Posterior vena cava (tissue), 2 donors: ENCODE data around the gene MAP10. TPM values are rescaled to one million over a fixed set of nuclear protein-coding genes. Genes with fewer than 3 reads are reported as not detected.
"Not testable (repeated sequence)": the region's sequence is repeated elsewhere in the genome, so short reads cannot be mapped to it uniquely, and the experiment has no call there.

Experiments used
- DNase-seq: peaks from one replicate; pipeline ENCODE4 v3.0.0-alpha.2; 2020; ENCODE audit warnings: low spot score
- intact Hi-C, 2 donors: fragments of 100-400 bp; cut with DNase I; formaldehyde crosslinking; loops; one replicate each; pipeline versions ENCODE4 v1.14.1 to v1.14.2; 2022 to 2023
- long read RNA-seq, 2 donors: library from polyadenylated mRNA; unstranded; transcript quantifications; one replicate each; pipeline ENCODE4 v2.0.0, GENCODE V29; 2020 to 2021
- total RNA-seq, 2 donors: library from RNA; stranded (reverse); fragmentation: NEBNext Ultra II Directional; extraction: Animal tissue kit (Norgen Biotek cat#: 25700); gene quantifications; one replicate each; pipeline ENCODE4 v1.2.1, GENCODE V29; 2021
- donor health status: DM: yes; HTN: yes; CAD: no.
- donor health status: DM: yes; HTN: yes; CAD: no.

Gene MAP10, protein sequence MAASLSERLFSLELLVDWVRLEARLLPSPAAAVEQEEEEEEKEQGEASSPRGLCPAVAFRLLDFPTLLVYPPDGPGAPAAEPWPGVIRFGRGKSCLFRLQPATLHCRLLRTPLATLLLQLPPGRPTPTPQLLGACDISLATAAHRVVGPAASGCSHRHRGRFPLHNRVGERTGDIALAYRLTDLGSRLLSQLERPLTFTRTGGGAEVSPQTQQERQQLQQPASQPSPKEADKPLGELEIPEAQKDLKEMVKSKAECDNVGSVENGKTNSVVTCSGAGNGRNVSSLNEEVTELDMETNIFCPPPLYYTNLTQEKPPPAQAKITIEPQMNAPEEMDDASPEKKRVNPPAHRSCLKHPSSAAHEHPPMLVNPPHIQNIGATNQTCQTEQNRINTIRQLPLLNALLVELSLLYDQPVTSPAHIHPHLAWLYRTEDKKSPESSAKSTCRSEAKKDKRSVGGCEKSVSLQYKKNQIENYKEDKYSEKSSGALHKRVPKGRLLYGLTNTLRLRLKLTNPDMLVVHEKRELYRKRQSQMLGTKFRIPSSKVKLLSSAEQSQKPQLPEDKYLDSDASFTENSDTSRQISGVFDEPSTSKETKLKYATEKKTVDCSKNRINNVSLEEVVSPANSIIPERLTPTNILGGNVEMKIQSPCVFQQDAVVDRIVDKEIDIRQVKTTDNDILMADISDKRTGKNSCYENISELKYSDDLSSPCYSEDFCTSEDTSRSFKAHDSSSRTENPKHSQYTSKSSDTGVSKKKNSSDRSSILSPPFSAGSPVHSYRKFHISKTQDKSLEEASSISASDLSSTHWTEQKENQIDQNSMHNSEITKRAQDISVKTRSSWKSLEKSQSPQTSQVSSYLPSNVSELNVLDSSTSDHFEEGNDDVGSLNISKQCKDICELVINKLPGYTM
- total RNA-seq: 1 to 10 TPM; 1.2 to 2.9 TPM
- long read RNA-seq, donor 1: 0 reads
- long read RNA-seq, donor 2, partial matches to known transcripts: 0 of 2 reads
- long read RNA-seq, donor 2, other reads (novel, unspliced or antisense): 0 of 2 reads

DNA sequence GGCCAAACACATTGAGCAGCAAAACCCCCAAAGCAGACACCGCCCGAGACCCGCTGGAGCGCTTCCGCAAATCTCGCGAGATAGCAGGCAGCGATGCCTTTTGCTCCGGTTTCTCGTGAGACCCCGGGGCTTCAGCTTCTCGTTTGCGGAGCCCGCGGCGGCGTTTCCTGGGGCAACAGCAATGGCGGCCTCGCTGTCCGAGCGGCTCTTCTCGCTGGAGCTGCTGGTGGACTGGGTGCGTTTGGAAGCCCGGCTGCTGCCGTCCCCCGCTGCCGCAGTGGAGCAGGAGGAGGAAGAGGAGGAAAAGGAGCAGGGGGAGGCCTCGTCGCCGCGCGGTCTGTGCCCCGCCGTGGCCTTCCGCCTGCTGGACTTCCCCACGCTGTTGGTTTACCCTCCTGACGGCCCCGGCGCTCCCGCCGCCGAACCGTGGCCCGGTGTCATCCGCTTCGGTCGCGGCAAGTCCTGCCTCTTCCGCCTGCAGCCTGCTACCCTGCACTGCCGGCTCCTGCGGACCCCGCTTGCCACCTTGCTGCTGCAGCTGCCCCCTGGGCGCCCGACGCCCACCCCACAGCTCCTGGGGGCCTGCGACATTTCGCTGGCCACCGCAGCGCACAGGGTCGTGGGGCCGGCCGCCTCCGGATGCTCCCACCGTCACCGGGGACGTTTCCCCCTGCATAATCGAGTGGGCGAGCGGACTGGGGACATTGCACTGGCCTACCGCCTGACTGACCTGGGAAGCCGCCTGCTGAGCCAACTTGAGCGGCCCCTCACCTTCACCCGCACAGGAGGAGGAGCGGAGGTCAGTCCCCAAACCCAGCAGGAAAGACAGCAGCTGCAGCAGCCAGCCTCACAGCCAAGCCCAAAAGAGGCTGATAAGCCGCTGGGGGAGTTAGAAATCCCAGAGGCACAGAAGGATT, at the start of gene MAP10:
TSS of gene MAP10 (plus strand) at position 148 of the 917 bp plus-strand sequence. CDS start at position 182, 34 bp downstream.
- intact Hi-C loops: no loop called here
- peak; percentile 93 for DNase-seq

DNA sequence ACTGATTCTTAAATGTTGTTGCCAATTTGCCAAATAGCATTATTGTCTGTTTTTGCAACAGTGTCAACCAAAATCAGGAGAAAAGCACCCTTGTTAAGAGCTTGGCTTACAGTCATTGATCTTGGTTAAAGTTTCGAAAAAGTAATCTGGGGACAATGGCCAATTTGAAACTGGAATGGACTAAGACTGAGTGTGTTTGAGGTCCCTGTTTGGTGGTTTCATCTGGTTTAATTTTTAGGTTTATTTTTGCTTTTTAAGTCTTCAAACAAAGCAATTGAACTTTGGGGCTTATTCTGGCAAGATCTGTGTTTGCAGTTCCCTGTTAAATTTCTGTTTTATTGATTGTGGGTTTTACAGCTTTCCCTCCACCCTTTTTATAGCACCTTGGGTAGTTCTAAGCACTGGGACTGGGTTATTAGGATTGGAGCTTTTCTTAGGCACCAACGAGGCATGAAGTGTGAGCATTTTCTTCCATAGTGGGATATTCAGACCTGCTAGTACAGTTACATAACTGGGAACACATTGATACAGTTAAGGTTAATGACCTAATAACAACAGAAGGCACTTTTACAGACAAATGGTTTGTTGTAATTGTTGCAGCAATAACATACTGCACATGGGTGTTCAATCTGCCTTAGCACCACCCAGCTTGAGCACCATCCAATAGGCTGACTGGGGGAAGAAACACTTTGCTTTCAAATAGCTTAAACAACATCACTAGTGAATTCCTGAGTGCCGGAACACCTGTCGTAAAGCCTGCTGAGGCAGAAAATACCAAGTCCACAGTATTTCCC, 40.6 kb upstream of the MAP10 start:
- no peak for DNase-seq
- intact Hi-C loops: no loop called here

DNA sequence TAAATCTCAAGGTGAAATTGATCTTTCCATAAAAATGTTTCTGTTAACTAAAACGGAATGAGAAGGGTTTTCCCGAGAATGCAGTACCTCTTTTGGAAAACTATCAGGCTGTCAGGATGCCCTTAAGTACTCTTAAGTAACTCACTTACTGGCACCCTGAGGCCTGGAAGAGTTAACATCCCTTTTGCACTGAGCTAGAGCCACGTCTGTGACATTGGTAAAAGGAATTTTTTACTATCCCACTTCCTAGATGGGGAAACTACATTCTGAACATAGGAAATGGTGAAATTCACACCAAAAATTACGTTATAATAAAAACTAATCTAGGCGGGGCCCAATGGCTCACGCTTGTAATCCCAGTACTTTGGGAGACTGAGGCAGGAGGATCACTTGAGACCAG, 39.7 kb upstream of the MAP10 start:
- intact Hi-C loops: no loop called here

DNA sequence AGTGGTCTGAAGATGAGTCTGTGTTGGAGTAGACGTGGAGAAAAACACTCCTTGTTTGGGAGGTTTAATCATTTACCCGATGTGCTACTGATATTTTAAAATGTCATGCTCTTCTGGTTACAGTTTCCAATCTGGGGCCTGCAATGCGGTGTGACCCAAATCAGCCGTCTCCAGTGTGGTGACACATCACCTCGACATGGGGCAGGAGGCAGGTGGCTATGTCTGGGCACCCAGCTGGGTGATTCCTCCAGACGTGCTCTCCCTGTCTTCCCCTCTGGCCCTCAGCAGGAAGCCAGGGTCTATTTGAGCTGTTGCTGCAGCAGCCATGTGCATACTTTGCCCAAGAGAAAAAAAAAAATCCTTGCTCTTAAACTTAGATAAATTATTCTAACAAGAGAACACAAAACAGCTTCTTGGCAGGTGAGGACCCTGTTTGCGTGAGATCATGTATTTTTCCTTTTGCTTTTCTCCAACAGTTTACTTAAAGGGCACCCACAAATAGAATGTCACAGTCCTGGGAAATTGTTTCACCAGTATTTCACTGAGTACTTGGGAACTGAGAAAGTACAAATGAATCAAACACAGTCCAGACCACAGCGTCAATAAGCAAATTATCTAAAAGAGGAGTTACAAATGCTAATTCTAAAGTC, 38.9 kb upstream of the MAP10 start:
- intact Hi-C loops: no loop called here
- no peak for DNase-seq

More for the DNA sequence above, 39.7 kb upstream of the MAP10 start:
- DNase-seq: no peak

DNA sequence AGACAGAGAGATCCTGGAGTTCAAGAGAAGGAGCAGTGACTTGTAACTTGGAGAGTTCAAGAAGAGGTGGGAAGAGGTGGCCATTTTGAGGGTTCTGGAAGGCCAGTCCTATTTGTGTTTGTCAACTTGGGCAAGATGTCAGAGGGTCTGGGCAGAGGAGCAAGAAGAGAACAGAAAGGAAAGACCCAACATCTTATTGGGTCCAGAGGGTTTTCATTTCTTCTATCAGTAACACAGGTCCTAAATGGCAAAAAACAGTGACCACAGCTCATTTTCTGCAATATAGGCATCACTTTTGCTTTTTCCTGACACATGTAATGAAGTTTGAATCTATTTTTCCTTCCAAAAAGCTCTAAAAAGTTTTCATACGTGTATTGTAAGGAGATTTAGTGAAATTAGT, 38.3 kb upstream of the MAP10 start:
- intact Hi-C loops: no loop called here
- no peak for DNase-seq

DNA sequence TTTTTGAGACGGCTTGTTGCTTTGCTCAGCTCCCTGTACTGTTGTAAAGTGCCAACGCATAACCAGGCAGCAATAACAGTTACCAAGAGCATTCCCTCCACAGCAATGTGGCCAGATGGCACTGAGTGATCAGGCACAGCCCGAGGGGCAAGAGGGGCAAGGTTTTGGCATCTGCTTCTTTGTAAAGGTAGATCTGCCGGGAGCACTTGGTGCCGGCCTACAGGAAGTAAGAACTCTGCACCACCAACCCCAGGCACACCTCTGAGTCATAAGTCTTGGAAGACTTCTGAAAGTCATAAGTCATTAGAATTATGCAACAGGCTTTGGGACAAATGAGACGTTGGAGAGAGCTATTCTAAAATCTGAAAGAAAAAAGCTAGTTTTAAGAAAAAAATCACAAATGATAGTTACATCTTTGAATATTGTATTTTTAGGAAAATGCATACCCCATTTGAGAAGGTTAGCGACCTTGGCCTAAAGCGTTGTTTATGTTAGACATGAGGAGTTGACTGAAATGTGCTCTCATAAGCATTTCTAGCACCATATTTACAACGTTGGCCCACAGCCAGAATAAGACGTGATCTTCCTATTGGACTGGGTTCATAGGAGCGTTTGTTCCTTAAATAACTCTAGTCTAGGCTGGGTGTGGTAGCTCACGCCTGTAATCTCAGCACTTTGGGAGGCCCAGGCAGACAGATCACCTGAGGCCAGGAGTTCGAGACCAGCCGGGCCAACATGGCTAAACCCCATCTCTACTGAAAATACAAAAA, 37.7 kb upstream of the MAP10 start:
- DNase-seq: no peak
- intact Hi-C loops: no loop called here

DNA sequence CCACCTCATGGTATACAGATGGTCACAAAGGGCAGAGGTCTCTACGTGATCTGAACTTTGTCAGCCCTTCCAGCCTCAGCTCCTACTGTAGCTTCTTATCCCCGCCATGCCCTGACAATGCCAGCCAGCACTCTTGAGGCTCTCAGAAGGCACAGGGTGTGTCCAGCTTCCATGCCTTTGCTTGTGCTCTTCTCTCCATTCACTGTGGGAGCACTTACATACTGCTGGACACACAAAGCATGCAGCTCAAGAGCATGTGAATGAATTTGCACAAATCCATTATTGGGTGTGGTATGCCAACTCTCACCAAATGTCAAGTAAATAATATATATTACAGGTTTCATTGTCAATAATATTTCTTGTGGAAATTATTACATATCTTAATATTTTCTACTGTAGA, 36.4 kb upstream of the MAP10 start:
- DNase-seq: no peak
- intact Hi-C loops: no loop called here

DNA sequence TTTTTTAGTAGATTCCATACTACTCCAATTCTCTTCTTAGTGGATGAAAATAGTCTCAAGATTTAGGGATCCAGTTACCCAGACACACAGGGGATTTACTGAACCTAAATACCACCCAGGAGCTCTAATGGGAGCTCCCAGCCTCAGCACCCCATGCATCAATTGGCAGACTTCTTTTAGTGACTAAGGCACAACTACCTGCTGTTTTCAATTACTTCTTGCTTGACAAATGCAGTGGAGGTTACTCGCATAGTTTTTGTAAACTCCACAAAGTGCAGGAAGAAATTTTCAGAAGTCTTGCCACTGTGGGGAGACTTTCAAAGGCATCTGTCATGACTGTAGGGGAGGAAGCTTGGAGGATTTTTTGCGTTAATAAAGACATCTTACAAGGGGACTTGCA, 35.5 kb upstream of the MAP10 start:
- intact Hi-C loops: no loop called here
- no peak for DNase-seq

DNA sequence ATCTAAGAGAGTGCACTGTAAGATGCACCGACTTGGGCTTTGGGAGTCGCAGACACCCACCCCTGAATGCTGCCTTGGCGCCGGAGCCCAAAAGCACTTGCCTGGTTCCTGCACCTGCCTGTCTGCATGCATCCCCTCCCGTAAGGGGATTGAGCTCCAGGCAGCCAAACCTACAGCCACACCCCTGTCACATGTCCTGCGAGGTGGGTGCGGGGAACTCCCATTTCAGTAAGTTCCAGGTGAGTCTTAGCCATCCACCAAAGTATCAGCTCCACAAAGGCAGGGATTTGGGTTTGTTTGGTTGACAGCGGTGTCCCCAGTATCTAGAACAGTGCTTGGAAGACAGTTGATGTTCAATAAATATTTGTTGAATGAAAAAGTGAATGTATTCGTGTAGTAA, 31.5 kb upstream of the MAP10 start:
- DNase-seq: no peak
- intact Hi-C loops: no loop called here

DNA sequence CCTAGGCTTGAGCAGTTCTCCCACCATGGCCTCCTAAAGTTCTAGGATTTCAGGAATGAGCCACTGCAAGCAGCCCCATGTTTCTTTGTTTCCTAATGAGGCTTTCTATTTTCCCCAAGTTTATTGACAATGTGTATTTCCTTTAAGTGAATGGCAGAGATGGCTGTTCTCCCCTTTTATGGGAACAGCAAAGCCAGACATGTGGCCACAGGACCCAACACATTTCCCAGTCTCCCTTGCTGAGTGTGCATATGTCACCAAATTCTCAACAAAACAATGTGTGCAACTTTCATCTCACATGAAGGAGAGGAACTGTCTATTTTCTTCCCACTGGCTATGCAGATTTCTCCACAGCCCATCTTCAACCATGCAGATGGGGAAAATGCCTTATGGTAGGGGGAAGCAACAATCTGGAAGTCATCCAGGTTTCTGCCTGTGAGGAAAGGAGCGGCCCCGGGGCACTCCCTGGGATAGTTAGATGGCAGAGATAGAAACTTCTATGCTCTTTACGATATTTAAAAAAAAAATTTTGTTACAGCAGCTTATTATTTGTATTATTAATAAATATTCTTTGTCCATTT, 28.6 kb upstream of the MAP10 start:
- intact Hi-C loops: no loop called here
- DNase-seq: no peak

DNA sequence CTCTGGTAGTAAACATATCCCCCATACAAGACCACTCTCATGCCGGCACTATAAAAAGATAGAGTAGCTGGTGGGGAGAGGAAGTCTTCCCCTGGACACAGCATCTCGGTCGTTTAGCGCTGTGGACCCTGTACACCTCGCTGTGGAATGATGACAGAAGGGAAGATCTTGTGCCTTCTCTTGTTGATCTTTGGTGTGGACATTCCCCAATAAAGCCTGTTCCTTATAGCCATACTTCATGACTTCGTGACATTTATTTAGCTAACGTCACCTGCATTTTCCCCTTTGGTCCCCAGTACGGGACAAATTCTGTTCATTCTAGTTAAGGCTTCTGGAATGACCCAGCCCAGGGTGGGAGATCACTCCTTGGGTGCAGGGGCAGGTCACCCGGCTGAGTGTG, 24.9 kb upstream of the MAP10 start:
- DNase-seq: no peak
- intact Hi-C loops: no loop called here

DNA sequence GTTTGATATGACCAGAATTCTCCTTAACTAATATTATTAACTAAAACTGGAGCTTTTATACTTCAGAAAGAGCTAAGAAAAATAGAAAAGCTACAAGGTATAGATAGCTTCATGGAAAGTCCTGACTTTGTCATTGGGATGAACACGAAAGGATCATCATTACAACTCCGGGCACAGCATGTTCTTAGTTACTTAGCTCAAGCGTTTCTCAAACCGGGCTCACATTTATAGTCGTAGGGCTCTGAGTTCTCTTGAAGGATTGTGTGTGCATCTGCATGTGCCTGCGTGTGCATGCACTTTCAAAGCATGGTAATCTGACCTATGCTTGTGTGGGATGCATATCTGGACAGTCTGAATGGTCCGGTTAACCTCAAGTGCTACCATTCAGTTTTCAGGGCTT, 20.4 kb upstream of the MAP10 start:
- DNase-seq: no peak
- intact Hi-C loops: no loop called here

DNA sequence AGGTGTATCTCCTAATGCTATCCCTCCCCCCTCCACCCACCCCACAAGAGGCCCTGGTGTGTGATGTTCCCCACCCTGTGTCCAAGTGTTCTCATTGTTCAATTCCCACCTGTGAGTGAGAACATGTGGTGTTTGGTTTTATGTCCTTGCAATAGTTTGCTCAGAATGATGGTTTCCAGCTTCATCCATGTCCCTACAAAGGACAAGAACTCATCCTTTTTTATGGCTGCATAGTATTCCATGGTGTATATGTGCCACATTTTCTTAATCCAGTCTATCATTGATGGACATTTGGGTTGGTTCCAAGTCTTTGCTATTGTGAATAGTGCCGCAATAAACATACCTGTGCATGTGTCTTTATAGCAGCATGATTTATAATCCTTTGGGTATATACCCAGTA, 19.6 kb upstream of the MAP10 start:
- DNase-seq, intact Hi-C loops: not testable (repeated sequence)

DNA sequence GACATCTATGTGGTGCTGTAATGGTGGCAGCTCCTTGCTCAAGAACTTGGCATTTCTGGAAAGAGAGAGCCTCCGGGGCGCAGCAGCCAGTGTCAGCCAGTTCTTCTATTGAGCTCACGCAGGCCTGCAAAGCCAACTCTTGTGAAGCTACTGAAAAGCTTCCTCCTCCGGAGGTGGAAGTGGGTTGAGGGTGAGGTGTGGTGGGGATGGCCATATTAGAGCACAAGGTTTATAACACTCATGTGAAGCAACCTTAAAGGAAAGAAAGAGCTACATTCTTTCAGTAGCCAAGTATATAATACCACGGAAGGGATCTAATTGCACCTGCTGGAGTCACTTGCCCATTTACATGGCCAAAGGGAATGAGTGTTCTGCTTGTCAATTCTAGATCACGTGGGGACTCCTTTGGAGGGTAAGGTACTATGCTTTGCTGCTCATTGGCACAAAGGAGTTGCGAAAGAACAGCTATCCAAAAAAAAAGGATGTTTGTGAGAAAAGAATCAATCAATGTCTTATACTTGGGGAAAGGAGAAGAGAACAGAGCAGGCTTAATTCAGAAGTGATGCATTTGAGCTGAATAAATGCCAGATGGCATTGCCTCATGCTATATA, 18.3 kb upstream of the MAP10 start:
- no peak for DNase-seq
- intact Hi-C loops: no loop called here

DNA sequence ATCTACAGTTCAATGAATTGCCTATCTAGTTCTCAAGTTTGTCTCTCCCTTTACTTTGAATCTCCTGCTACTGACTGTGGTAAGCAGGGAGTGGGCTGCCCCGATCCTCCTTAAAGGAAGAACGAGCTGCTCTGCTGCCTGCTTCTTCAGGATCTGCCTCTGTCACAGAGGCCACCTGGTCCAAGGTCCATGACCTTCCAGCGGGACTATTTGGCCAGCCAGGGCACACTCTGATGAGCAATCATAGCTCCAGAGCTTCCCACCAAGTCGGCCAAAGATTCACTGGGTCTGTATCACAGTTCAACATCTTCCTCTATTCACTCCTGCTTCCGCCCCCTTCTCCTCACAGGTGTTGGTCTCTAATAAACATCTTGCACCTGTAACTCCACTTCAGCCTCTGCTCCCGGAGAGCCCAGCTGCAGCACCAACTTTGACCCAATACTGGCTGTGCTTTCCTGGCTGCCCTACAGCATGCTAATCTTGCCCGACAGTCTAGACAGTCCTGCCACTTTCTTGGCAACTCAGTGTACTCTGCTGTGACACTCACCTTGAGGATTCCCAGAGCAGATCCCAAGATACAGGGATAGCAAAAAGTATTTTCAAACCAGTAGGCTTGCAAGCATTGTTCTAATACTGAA, 16.9 kb upstream of the MAP10 start:
- intact Hi-C loops: no loop called here
- no peak for DNase-seq

DNA sequence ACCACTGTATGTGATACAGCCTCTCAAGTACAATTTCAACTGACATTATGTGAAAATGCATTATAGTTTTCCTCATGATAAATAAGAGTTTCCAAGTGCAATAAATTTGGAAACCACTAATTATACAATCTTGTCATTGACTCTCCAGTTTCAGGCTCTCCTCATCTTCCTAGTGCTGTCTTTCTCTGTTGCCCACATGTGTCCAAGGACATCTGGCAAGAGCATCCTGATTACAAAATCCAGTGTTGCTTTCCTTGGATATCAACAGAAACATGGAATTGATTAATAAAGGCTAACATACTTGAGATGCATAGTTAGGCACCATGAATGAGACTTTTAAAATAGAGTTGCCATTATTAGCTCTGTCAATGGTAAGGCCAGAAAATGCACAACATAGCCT, 15.6 kb upstream of the MAP10 start:
- intact Hi-C loops: no loop called here
- no peak for DNase-seq
